Epithelial cell of esophagus (primary cell): ENCODE measurements around the gene PBX1.

Experiments
- DNase-seq: peaks from one replicate; pipeline ENCODE4 v3.0.0; 2010; ENCODE audit warnings: low read depth
- H3K4me3 ChIP-seq: 2 replicates; pipeline ENCODE4 v1.5.1; 2011; ENCODE audit warnings: mild to moderate bottlenecking, low read length, control low read depth
- CTCF ChIP-seq: IDR thresholded peaks from 2 replicates; pipeline ENCODE4 v1.5.1; 2011; ENCODE audit warnings: low read depth, mild to moderate bottlenecking, low read length, control low read depth, inconsistent platforms; ENCODE audit not compliant: insufficient read depth; ENCODE audit errors: missing control alignments

Gene PBX1

GRCh38 chr1:164801791-164802502, 243.0 kb downstream of the PBX1 start:
- no peak overlapping the region for H3K4me3 ChIP-seq
- TF ChIP-seq CTCF: no peak
- no peak for DNase-seq

DNA sequence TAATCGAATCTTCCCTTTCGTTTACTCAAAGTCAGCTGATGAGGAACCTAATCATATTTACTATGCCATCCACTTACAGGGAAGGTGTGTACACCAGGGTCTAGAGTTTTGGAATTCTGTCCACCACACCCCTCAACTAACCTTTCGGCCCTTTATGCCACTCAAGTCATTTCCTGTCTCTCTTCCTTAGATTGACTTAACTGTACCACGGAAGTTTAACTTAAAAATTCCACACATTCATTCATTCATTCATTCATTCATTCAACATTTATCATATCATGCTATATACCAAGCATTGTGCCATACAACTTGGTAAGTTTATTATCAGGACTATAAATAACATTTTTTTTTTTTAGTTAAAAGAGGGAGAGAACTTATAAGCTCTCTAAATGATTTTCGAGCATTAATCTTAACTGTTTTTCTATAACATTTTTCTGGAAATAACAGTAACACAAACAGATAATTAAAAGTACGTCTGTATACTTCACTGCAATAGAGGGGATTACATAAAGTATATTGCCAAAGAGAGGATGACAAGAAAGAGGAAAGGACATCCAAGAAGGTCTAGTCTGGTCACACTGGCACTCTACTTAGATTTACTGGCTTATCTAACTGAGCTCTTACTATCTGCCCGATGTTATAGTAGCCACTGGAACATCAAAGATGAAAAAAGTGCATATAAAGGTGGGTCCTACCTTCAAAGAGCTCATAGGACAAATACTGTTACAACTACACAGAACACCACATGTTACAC, 243.7 kb downstream of the PBX1 start:
- DNase-seq: no peak
- H3K4me3 ChIP-seq: no peak overlapping the region
- no peak for TF ChIP-seq CTCF

DNA sequence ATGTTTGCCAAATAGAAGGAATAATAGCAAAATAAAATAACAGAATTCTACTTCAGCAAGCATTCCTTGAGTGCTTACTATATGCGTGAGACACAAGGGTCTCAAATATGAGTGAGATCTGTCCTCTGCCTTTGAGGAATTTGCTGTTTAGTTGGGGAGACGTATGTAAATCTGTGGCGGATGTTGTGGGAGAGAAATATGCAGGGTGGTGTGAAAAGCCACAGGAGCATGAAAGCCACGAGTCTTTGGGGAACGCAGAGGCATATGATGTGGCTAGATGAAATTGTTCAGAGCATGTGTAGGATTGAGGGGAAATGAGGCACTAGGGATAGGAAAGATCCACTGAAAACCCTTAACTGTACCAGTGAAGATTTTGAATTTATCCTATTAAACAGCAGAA, 244.4 kb downstream of the PBX1 start:
- no peak for TF ChIP-seq CTCF
- no peak for DNase-seq

DNA sequence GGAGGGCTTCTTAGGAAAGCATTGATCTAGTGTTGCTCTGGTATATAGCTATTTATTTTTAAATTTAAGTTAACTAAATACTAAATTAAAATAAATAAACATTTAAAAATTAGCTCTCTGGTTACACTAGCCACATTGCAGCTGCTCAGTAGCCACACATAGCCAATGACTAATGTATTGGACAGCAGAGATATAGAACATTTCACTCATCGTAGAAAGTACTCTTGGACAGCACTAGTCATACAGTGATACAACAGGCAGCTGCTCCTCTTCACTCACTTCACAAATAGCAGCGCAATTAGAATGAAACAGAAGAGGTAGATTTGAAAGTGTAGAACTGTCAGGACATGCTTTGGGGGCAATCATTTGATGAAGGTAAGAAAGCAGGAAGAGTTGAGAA, 245.4 kb downstream of the PBX1 start:
- no peak overlapping the region for H3K4me3 ChIP-seq
- no peak for TF ChIP-seq CTCF
- DNase-seq: no peak

More for the DNA sequence above, 244.4 kb downstream of the PBX1 start:
- H3K4me3 ChIP-seq: no peak overlapping the region

DNA sequence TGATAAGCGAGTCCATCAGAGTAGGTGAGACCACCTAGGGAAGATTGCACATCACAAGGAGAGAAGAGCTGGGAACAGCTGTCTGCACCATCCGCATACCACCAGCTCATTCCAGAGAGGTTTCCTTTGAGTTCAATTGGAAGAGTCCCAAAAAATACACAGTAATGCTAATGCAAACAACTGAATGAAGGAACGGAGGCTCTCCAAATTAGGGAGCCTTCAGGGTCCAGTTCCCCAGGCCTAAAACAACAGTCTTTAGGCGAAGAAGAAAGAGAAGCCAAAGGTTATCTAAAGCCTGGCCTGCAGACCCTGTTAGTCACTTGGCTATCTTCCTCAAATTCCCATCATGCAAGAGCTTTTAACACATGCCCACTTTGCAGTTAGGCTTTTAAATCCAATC, 246.4 kb downstream of the PBX1 start:
- no peak for DNase-seq
- H3K4me3 ChIP-seq: no peak overlapping the region
- TF ChIP-seq CTCF: no peak

DNA sequence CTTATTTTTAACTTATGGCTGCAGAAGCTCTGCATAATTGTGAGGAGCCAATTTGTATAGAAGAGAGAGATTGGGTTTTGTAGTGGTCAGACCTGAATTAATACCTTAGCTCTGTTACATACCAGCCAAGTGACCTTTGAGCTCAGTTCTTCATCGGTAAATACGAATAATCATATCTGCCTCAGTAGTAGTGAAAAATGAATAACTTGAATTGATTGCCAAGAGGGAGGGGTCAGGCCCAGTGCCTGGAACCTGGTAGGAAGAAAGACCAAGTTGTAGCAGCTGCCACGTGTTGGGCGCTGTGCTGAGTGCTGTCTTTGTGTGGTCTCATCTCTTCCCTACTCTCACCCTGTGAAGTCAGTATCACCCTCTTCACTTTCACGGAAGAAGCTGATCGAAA, 247.5 kb downstream of the PBX1 start:
- no peak for DNase-seq
- no peak for TF ChIP-seq CTCF
- H3K4me3 ChIP-seq: no peak overlapping the region

DNA sequence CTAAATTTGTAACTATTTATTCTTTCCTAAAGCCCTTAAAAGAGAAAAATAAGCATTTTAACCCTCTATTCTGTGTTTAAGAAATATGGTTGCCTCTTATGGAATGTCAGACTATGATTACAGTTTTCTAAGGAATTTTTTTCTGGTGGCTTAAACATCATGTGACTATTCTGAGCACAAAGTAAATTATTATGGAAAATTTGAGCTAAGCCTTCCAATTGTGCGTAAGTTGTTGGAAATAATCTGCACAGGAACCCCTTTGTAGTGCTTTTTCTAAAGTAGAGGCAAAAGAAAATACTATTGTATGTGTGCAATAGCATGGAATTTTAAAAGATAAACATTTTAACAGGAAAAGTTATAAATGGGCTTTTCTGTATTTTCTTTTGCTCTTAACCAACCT, 254.8 kb downstream of the PBX1 start:
- no peak overlapping the region for H3K4me3 ChIP-seq
- DNase-seq: no peak
- TF ChIP-seq CTCF: no peak
